ENCODE results near the gene SEMA3A.

DNA sequence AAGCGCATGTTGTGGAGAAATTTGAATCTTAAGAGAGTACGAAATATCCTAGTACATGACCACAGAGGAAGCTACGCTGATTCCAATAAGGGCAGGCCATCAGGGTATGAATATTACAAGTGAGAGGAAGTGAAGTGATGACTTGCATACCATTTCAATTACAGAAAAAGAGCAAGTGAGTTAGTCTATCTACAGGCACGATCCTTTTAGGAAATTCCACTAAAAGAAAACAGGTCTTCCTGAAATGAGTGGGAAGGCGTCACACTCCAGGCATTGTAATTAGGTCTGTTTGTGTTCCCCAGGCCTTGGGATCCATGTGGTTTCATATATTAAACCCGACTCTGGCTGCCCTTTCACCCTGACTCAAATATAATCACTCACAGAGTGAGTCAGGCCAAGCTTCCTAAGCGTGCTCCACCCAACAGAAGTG lies 152.5 kb downstream of the SEMA3A start:
- no peak for TF ChIP-seq EZH2 (IDR thresholded peaks at IDR 0.05; ENCODE audit: insufficient read depth, poor library complexity, severe bottlenecking)
- no peak for TF ChIP-seq EZH2phosphoT487 (IDR thresholded peaks at IDR 0.05; ENCODE audit: insufficient read depth, low read depth)

Data from GM23248 (cell line).